ENCODE data around the gene HSPG2.

DNA sequence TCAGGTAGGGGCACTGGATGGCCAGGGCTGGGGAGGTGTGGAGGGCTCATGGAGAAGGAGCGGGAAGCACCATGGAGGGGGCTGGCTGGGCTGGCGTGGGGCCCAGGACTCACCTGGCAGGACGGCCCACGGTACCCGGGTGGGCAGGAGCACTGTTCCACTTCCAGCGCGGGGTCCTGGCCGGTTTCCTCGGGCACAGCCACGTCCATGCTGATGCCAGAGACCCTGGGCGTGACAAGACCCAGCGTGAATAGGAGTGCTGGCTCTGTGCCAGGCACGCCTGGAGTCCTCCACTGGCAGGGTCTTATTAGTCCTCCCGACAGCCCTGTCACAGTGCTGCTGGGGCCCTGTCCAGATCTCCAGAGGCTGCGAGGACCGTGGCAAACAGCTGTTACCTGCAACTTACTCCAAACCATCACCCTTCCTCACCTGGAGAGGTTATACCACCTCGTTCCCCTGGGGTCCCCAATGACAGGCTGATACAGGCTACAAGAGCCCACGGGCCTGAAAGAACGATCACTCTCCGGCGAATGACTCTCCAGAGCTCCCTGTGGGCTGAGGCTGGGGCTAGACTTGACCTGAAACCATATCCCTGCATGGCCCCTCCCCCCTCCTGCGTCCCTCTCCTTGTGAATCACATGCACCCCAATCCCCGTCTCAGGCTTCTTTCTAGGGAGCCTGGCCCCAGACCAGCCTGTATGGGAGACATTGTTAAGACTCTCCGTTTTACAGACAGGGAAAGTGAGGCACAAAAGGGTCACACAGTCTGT is 62.1 kb downstream of the HSPG2 start:
- TF ChIP-seq EP300 (IDR thresholded peaks at IDR 0.05; ENCODE audit: borderline replicate concordance) = no peak
- no peak for TF ChIP-seq CREB1 (IDR thresholded peaks at IDR 0.05; ENCODE audit: low read depth)
- no peak for TF ChIP-seq FOXM1 (IDR thresholded peaks at IDR 0.05; ENCODE audit: borderline replicate concordance, low read depth)
- TF ChIP-seq RAD21 (IDR thresholded peaks at IDR 0.05; ENCODE audit: low read depth) = no peak
- TF ChIP-seq TCF12 (IDR thresholded peaks at IDR 0.05; ENCODE audit: low read depth) = no peak
- no peak for TF ChIP-seq TAF1 (IDR thresholded peaks at IDR 0.05; ENCODE audit: low read depth)
- TF ChIP-seq, protein P1, sequence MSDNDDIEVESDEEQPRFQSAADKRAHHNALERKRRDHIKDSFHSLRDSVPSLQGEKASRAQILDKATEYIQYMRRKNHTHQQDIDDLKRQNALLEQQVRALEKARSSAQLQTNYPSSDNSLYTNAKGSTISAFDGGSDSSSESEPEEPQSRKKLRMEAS (IDR thresholded peaks at IDR 0.05) = no peak
- TF ChIP-seq, protein P2, sequence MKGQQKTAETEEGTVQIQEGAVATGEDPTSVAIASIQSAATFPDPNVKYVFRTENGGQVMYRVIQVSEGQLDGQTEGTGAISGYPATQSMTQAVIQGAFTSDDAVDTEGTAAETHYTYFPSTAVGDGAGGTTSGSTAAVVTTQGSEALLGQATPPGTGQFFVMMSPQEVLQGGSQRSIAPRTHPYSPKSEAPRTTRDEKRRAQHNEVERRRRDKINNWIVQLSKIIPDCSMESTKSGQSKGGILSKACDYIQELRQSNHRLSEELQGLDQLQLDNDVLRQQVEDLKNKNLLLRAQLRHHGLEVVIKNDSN (IDR thresholded peaks at IDR 0.05) = no peak
- no peak for TF ChIP-seq TEAD4 (IDR thresholded peaks at IDR 0.05)
- TF ChIP-seq YY1 (IDR thresholded peaks at IDR 0.05; ENCODE audit: low read depth) = no peak
- TF ChIP-seq, protein P3, sequence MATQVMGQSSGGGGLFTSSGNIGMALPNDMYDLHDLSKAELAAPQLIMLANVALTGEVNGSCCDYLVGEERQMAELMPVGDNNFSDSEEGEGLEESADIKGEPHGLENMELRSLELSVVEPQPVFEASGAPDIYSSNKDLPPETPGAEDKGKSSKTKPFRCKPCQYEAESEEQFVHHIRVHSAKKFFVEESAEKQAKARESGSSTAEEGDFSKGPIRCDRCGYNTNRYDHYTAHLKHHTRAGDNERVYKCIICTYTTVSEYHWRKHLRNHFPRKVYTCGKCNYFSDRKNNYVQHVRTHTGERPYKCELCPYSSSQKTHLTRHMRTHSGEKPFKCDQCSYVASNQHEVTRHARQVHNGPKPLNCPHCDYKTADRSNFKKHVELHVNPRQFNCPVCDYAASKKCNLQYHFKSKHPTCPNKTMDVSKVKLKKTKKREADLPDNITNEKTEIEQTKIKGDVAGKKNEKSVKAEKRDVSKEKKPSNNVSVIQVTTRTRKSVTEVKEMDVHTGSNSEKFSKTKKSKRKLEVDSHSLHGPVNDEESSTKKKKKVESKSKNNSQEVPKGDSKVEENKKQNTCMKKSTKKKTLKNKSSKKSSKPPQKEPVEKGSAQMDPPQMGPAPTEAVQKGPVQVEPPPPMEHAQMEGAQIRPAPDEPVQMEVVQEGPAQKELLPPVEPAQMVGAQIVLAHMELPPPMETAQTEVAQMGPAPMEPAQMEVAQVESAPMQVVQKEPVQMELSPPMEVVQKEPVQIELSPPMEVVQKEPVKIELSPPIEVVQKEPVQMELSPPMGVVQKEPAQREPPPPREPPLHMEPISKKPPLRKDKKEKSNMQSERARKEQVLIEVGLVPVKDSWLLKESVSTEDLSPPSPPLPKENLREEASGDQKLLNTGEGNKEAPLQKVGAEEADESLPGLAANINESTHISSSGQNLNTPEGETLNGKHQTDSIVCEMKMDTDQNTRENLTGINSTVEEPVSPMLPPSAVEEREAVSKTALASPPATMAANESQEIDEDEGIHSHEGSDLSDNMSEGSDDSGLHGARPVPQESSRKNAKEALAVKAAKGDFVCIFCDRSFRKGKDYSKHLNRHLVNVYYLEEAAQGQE (IDR thresholded peaks at IDR 0.05; ENCODE audit: low read depth) = no peak
- TF ChIP-seq EGR1 (IDR thresholded peaks at IDR 0.05) = no peak
- TF ChIP-seq CEBPB (IDR thresholded peaks at IDR 0.05) = no peak
